ENCODE measurements around the gene SEPTIN11. TPM values are rescaled to one million over a fixed set of nuclear protein-coding genes. Genes with fewer than 3 reads are reported as not detected.
A peak's percentile ranks its signal among the peaks of the same experiment; 100 is the strongest.

Gene SEPTIN11
- total RNA-seq, 1 experiment from 2014 or later: 77.3 TPM

GRCh38 chr4:76995776-76996175, 46.2 kb downstream of the SEPTIN11 start:
- H4K5ac ChIP-seq (ENCODE audit: insufficient read length, low read depth, low read length): no peak overlapping the region
- peaks cover 9 to 30% (median 25%) of the 10 kb centered on the region in 3 experiments for H3K36me3 Mint-ChIP-seq (ENCODE audit: insufficient read depth in 1 of 3, low read depth in 3 of 3)
- no peak overlapping the region for H3K9ac ChIP-seq (ENCODE audit: extremely low read depth, insufficient read length, low read length)
- H3K4me2 ChIP-seq (ENCODE audit: insufficient read depth, insufficient read length, low read length): no peak overlapping the region
- H3K4me3 Mint-ChIP-seq: no peak overlapping the region
- no peak overlapping the region for H2BK15ac ChIP-seq (ENCODE audit: low read depth, low read length)
- H3K23ac ChIP-seq (ENCODE audit: insufficient read length, low read depth, low read length): no peak overlapping the region
- H3K4ac ChIP-seq (ENCODE audit: low read depth, low read length): no peak overlapping the region
- H3K56ac ChIP-seq (ENCODE audit: insufficient read length, low read depth, low read length): no peak overlapping the region
- no peaks in the 10 kb centered on the region for H3K9me3 ChIP-seq (ENCODE audit: control insufficient read depth, low read depth, low read length)
- no peak overlapping the region for H2BK120ac ChIP-seq (ENCODE audit: low read depth, low read length, poor library complexity, severe bottlenecking)
- H3K27ac Mint-ChIP-seq: peak overlapping the region in 1 of 3 experiments; percentile 28; a peak in 2 of 7 replicates
- H2BK20ac ChIP-seq (ENCODE audit: low read depth, low read length, poor library complexity, severe bottlenecking): no peak overlapping the region
- H2BK12ac ChIP-seq (ENCODE audit: insufficient read length, low read depth, low read length): no peak overlapping the region
- H4K20me1 ChIP-seq (ENCODE audit: control insufficient read depth, insufficient read depth, insufficient read length): no peaks in the 10 kb centered on the region
- no peak for TF ChIP-seq CTCF (conservative IDR thresholded peaks at IDR 0.05)
- no CpG with 5 or more reads among the region's 1 CpG for WGBS (ENCODE audit: extremely low coverage, insufficient read length, low lambda C conversion rate)
- H2AFZ ChIP-seq (ENCODE audit: low read length): no peak overlapping the region
- no peak overlapping the region for H4K91ac ChIP-seq (ENCODE audit: insufficient read length, low read depth, low read length)
- H2AK5ac ChIP-seq (ENCODE audit: insufficient read length, low read length): no peak overlapping the region
- peaks cover 2 to 4% of the 10 kb centered on the region in 2 experiments; a peak in 1 of 5 replicates for H3K9me3 Mint-ChIP-seq
- H3K79me1 ChIP-seq (ENCODE audit: insufficient read depth, low read depth, low read length, poor library complexity, severe bottlenecking): peaks cover 3% of the 10 kb centered on the region
- H2BK5ac ChIP-seq (ENCODE audit: insufficient read length, low read length): no peak overlapping the region
- no peaks in the 10 kb centered on the region; the same call in 1 of the 2 replicates for H3K79me2 ChIP-seq (ENCODE audit: insufficient read depth, low read length)
- no peak overlapping the region for H3K27ac ChIP-seq (ENCODE audit: insufficient read length, low read depth, low read length)
- no peak for DNase-seq
- H3K27me3 ChIP-seq (ENCODE audit: insufficient read depth, low read length): no peaks in the 10 kb centered on the region
- no peaks in the 10 kb centered on the region for H3K27me3 Mint-ChIP-seq (ENCODE audit: low read depth)
- H4K8ac ChIP-seq (replicated peaks; ENCODE audit: insufficient read length, low read depth, low read length): no peak overlapping the region
- no peak overlapping the region for H3T11ph ChIP-seq (ENCODE audit: low read length)
- no peak overlapping the region for H3K14ac ChIP-seq (ENCODE audit: insufficient read depth, low read length)
- H3K23me2 ChIP-seq (ENCODE audit: insufficient read length, low read depth, low read length, poor library complexity, severe bottlenecking): no peaks in the 10 kb centered on the region
- H3K18ac ChIP-seq (ENCODE audit: insufficient read length, low read depth, low read length): no peak overlapping the region
- peaks cover 35 to 41% of the 10 kb centered on the region in 2 experiments for H3K4me1 Mint-ChIP-seq
- peaks cover 3% of the 10 kb centered on the region; the same call in 1 of the 2 replicates for H3K4me1 ChIP-seq (ENCODE audit: insufficient read depth, low read length)

Data from H9 (cell line).